GM12878 (cell line): Measurements from ENCODE around the gene IFIT1. TPM values are rescaled to one million over a fixed set of nuclear protein-coding genes. Genes with fewer than 3 reads are reported as not detected.

Source experiments
- ATAC-seq: fragments of 200-7000 bp; cut with Tn5 transposase; 3 replicates; pipeline ENCODE4 v1.9.1; 2020; ENCODE audit warnings: mild to moderate bottlenecking, moderate library complexity
- BruUV-seq: library from RNA; stranded (reverse); fragments of 400-500 nt; replicated peaks from 2 replicates; lab custom pipeline; 2021; lab: Mats Ljungman, UMichigan
- CTCF ChIA-PET: fragments of 300-600 bp; sonication (Branson Sonifier 250); formaldehyde crosslinking; extraction: SDS; loops from one replicate; lab custom pipeline; 2021; ENCODE audit warnings: inconsistent platforms; lab: Yijun Ruan, JAX
- POLR2A ChIA-PET: fragments of 350-600 bp; formaldehyde crosslinking; extraction: SDS; loops from one replicate; lab custom pipeline; 2021; ENCODE audit warnings: inconsistent platforms; lab: Charles Lee
- RAD21 ChIA-PET: fragments of 300-600 bp; sonication (Branson Sonifier 250); formaldehyde crosslinking; loops from one replicate; lab custom pipeline; 2023; ENCODE audit warnings: antibody characterized with exemption; ENCODE audit not compliant: unreplicated experiment; lab: Charles Lee
- SMC1A ChIA-PET: fragments of 300-600 bp; sonication (Branson Sonifier 250); formaldehyde crosslinking; loops from one replicate; lab custom pipeline; 2023; ENCODE audit not compliant: unreplicated experiment, uncharacterized antibody; lab: Charles Lee
- DNase-seq: peaks from one replicate; pipeline ENCODE4 v3.0.0-alpha.2; 2011; ENCODE audit warnings: low read depth, low spot score
- FAIRE-seq: peaks from 3 replicates; lab custom pipeline; 2011; peaks lifted over from hg19 to GRCh38; lab: Jason Lieb, UNC
- H2AFZ ChIP-seq: 2 replicates; pipeline ENCODE4 v1.6.0; 2011; ENCODE audit warnings: low read depth, low read length, control low read depth; ENCODE audit not compliant: control insufficient read depth
- H3K27ac ChIP-seq: 2 replicates; pipeline ENCODE4 v1.5.1; 2011; ENCODE audit warnings: control low read depth; ENCODE audit not compliant: control insufficient read depth, insufficient read depth
- H3K27me3 ChIP-seq, 2 experiments: replicated peaks in 1 of 2; 2 replicates each; pipeline versions ENCODE4 v1.6.0 to v1.6.1; 2011; ENCODE audit warnings: low read length in 1 of 2; ENCODE audit not compliant: control insufficient read depth in 2 of 2, insufficient read depth in 2 of 2
- H3K36me3 ChIP-seq, 2 experiments: 2 replicates each; pipeline ENCODE4 v1.5.1; 2011; ENCODE audit warnings: low read length in 1 of 2; ENCODE audit not compliant: control insufficient read depth in 2 of 2, insufficient read depth in 2 of 2
- H3K4me1 ChIP-seq: 2 replicates; pipeline ENCODE4 v1.6.1; 2011; ENCODE audit warnings: mild to moderate bottlenecking, low read length, moderate library complexity, mixed read lengths; ENCODE audit not compliant: control insufficient read depth, insufficient read depth
- H3K4me2 ChIP-seq: 2 replicates; pipeline ENCODE4 v1.6.0; 2011; ENCODE audit warnings: control low read depth; ENCODE audit not compliant: control insufficient read depth, insufficient read depth
- H3K4me3 ChIP-seq: fragments of 200-600 bp; sonication (generic); 2 replicates; pipeline ENCODE4 v1.5.1; 2016
- H3K79me2 ChIP-seq: 2 replicates; pipeline ENCODE4 v1.6.0; 2011; ENCODE audit warnings: low read length; ENCODE audit not compliant: control insufficient read depth, insufficient read depth
- H3K9ac ChIP-seq: 2 replicates; pipeline ENCODE4 v1.8.0; 2011; ENCODE audit warnings: low read length, control low read depth, mixed read lengths; ENCODE audit not compliant: control insufficient read depth, insufficient read depth
- H3K9me3 ChIP-seq: replicated peaks from 3 replicates; pipeline ENCODE4 v1.5.1; 2011; ENCODE audit warnings: mild to moderate bottlenecking, low read length; ENCODE audit not compliant: control insufficient read depth, insufficient read depth
- H4K20me1 ChIP-seq: 2 replicates; pipeline ENCODE4 v1.6.0; 2011; ENCODE audit not compliant: control insufficient read depth, insufficient read depth
- RUNX3 ChIP-seq: IDR thresholded peaks from 2 replicates; pipeline ENCODE4 v1.6.1; 2012; ENCODE audit warnings: low read length, inconsistent platforms
- WGBS: methylation state at CpG from one replicate; pipeline ENCODE4 v1.1.6; 2016; ENCODE audit warnings: low lambda C conversion rate; ENCODE audit not compliant: insufficient replicate concordance, insufficient coverage; ENCODE audit errors: missing lambda C conversion rate; 5-methylcytosine and 5-hydroxymethylcytosine counted together
- in situ Hi-C: fragments of 300-500 bp; cut with MboI; formaldehyde crosslinking; loops from 9 replicates; pipeline ENCODE4 v1.14.3; 2018; ENCODE audit warnings: mixed read lengths
- intact Hi-C: fragments of 100-400 bp; cut with micrococcal nuclease; formaldehyde crosslinking; loops from one replicate; pipeline ENCODE4 v1.14.2; 2022; ENCODE audit not compliant: unreplicated experiment
- polyA plus RNA-seq, 11 experiments: library from polyadenylated mRNA; depleted of rRNA in 4 of 11; unstranded in 6 of 11; stranded (reverse) in 5 of 11; fragments of >200 nt; fragmentation: Nextera tagmentation in 4 of 11; fragmentation: Illumina TruSeq in 1 of 11; extraction: Ambion mirVana in 4 of 11; extraction: Trizol in 1 of 11; gene quantifications; 1 replicate in 1 of 11; 2 replicates in 10 of 11; pipeline versions ENCODE4 v1.2.1 to v1.2.3, GENCODE V29; 2011 to 2016; ENCODE audit warnings: inconsistent platforms in 2 of 11, missing spikeins in 2 of 11, low read depth in 1 of 11
- total RNA-seq, 4 experiments: library from RNA; depleted of rRNA in 3 of 4; stranded (reverse); fragments of >200 nt in 3 of 4; fragmentation: Illumina TruSeq in 1 of 4; extraction: Trizol in 1 of 4; gene quantifications; 2 replicates each; pipeline versions ENCODE4 v1.2.1 to v1.2.3, GENCODE V29; 2013 to 2021
- TF ChIP-seq, protein P1 (sequence below): fragments of 450-650 bp; IDR thresholded peaks from 2 replicates; pipeline ENCODE4 v1.6.1; 2017; ENCODE audit warnings: antibody characterized with exemption, mild to moderate bottlenecking, moderate library complexity

IFIT1 gene
- total and polyA plus RNA-seq, 10 of the 15 experiments (the other 5 are each of a cell fraction or from before 2014, with no cell fraction given): 13.9 to 37.2 (median 22.3) TPM

DNA sequence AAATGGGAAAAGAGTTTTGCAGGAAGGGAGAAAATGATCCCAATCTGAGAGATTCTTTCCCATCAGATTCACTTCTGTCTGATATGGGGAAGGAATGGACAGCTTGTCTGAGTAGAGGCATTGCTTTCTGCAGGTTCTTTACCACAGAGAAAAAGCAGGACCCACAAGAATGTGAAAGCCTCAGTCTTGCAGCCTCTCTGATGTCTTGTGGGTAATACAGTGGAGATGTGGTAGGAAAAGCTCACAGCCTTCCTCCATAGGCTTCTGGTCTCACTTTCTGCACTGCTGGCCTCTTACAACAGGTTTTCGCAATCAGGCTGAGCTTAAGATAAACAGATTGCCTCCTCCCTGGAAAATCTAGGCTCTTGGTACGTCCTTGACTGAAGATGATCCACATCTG is 551 bp downstream of the IFIT1 start:
- TF ChIP-seq RUNX3: 0 out of 2 replicates have a peak, but pooled peaks have one; percentile 34
- TF ChIP-seq, protein P1, sequence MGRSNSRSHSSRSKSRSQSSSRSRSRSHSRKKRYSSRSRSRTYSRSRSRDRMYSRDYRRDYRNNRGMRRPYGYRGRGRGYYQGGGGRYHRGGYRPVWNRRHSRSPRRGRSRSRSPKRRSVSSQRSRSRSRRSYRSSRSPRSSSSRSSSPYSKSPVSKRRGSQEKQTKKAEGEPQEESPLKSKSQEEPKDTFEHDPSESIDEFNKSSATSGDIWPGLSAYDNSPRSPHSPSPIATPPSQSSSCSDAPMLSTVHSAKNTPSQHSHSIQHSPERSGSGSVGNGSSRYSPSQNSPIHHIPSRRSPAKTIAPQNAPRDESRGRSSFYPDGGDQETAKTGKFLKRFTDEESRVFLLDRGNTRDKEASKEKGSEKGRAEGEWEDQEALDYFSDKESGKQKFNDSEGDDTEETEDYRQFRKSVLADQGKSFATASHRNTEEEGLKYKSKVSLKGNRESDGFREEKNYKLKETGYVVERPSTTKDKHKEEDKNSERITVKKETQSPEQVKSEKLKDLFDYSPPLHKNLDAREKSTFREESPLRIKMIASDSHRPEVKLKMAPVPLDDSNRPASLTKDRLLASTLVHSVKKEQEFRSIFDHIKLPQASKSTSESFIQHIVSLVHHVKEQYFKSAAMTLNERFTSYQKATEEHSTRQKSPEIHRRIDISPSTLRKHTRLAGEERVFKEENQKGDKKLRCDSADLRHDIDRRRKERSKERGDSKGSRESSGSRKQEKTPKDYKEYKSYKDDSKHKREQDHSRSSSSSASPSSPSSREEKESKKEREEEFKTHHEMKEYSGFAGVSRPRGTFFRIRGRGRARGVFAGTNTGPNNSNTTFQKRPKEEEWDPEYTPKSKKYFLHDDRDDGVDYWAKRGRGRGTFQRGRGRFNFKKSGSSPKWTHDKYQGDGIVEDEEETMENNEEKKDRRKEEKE: no peak
- H3K9ac ChIP-seq: peak overlapping the region; percentile 71
- H3K9me3 ChIP-seq: no peaks in the 10 kb centered on the region; the same call in 2 of the 3 replicates
- peak; percentile 59 for ATAC-seq
- H3K79me2 ChIP-seq: peaks cover 25% of the 10 kb centered on the region
- H4K20me1 ChIP-seq: no peaks in the 10 kb centered on the region
- SMC1A ChIA-PET: interaction anchor here (0.7 to 4.1 kb wide), 21 partner anchors 9 to 487 kb away, joined by 3 to 42 read pairs (median 4); partner anchors contain the start of gene IFIT5
- no peaks in the 10 kb centered on the region; the same call in 1 of the 2 replicates for H3K4me1 ChIP-seq
- WGBS: 52% methylated on average over 2 of the region's 2 CpGs
- in situ Hi-C loops (no loop called here), intact Hi-C loops (loop anchor here (1.0 to 10.0 kb wide), 2 partner anchors 21 to 398 kb away; partner anchors contain the start of genes FAS and IFIT5)
- H3K4me3 ChIP-seq: peak overlapping the region; percentile 67
- H2AFZ ChIP-seq: peak overlapping the region; percentile 56
- CTCF ChIA-PET: interaction anchor here (0.6 to 8.5 kb wide), 13 partner anchors 13 to 1021 kb away, joined by 3 to 97 read pairs (median 6); partner anchors contain the start of genes IFIT2 and IFIT5
- DNase-seq: no peak
- no peak for FAIRE-seq
- peak overlapping the region; percentile 93 for H3K4me2 ChIP-seq
- H3K27ac ChIP-seq: peak overlapping the region; percentile 65
- RAD21 ChIA-PET: interaction anchor here (0.6 to 2.8 kb wide), 13 partner anchors 21 to 747 kb away, joined by 3 to 20 read pairs (median 3); partner anchors contain the start of genes IFIT2 and IFIT5
- POLR2A ChIA-PET: interaction anchor here (0.5 to 3.3 kb wide), 8 partner anchors 16 to 331 kb away, joined by 3 to 18 read pairs (median 6); partner anchors contain the start of genes IFIT2 and IFIT5
- no peaks in the 10 kb centered on the region for H3K36me3 ChIP-seq
- H3K27me3 ChIP-seq: no peaks in the 10 kb centered on the region
- BruUV-seq: TSS peak; percentile 81
